Upper lobe of left lung (tissue), 6 donors: ENCODE measurements around the gene SLFN12L. TPM values are rescaled to one million over a fixed set of nuclear protein-coding genes. Genes with fewer than 3 reads are reported as not detected.
"Not testable (repeated sequence)": the region's sequence is repeated elsewhere in the genome, so short reads cannot be mapped to it uniquely, and the experiment has no call there.

Source experiments
- ATAC-seq, 2 donors: fragments of 200-7000 bp; cut with Tn5 transposase; one replicate each; pipeline ENCODE4 v1.9.1; 2022; ENCODE audit warnings: mild to moderate bottlenecking in 2 of 2, moderate library complexity in 2 of 2; ENCODE audit not compliant: low FRiP score in 2 of 2
- DNase-seq, 2 donors: peaks; one replicate each; pipeline ENCODE4 v3.0.0-alpha.2; 2019 to 2020
- H3K27ac ChIP-seq, 4 donors: fragments of 200-600 bp; sonication (generic); one replicate each; pipeline ENCODE4 v1.5.1; 2016 to 2019
- H3K27me3 ChIP-seq, 4 donors: fragments of 200-600 bp; sonication (generic); one replicate each; pipeline ENCODE4 v1.5.1; 2017 to 2019
- H3K36me3 ChIP-seq, 4 donors: fragments of 200-600 bp; sonication (generic); one replicate each; pipeline ENCODE4 v1.5.1; 2016 to 2019
- H3K4me1 ChIP-seq, 4 donors: fragments of 200-600 bp; sonication (generic); one replicate each; pipeline ENCODE4 v1.5.1; 2018 to 2019
- H3K4me3 ChIP-seq, 4 donors: fragments of 200-600 bp; sonication (generic); one replicate each; pipeline ENCODE4 v1.5.1; 2017 to 2019; ENCODE audit warnings: mild to moderate bottlenecking in 2 of 4, moderate library complexity in 1 of 4
- H3K9me3 ChIP-seq, 4 donors: fragments of 200-600 bp; sonication (generic); one replicate each; pipeline ENCODE4 v1.5.1; 2018 to 2019
- CTCF ChIP-seq, 6 experiments: fragments of 450-650 bp in 4 of 6; fragments of 200-600 bp in 2 of 6; sonication (generic) in 2 of 6; IDR thresholded peaks; one replicate each; pipeline ENCODE4 v1.5.1; 2016 to 2019; ENCODE audit warnings: antibody characterized with exemption in 6 of 6
- EP300 ChIP-seq, 4 donors: sonication (generic); formaldehyde crosslinking; IDR thresholded peaks; one replicate each; pipeline ENCODE4 v1.5.1; 2017; ENCODE audit warnings: antibody characterized with exemption in 4 of 4, control low read depth in 2 of 4
- POLR2A ChIP-seq, 4 donors: fragments of 450-650 bp; IDR thresholded peaks; one replicate each; pipeline ENCODE4 v1.5.1; 2016 to 2017; ENCODE audit warnings: antibody characterized with exemption in 4 of 4, mild to moderate bottlenecking in 2 of 4
- POLR2AphosphoS5 ChIP-seq, 2 donors: sonication (generic); formaldehyde crosslinking; IDR thresholded peaks; one replicate each; pipeline ENCODE4 v1.5.1; 2017; ENCODE audit warnings: antibody characterized with exemption in 2 of 2
- whole genome bisulfite sequencing, 2 donors: methylation state at CpG; one replicate each; pipeline ENCODE4 v1.1.5; 2017 to 2018; 5-methylcytosine and 5-hydroxymethylcytosine counted together
- total RNA-seq, 6 donors: library from RNA; depleted of rRNA in 4 of 6; stranded (reverse); fragments of >200 nt in 4 of 6; gene quantifications; one replicate each; pipeline versions ENCODE4 v1.1.0 to v1.2.1, GENCODE V29; 2016 to 2021
- donor health status: DM: no; HTN: no; CAD: no; lungs with moderate emphysema.
- donor health status: DM: no; HTN: yes; CAD: no; lungs with severe emphysema.

The SLFN12L gene
- total RNA-seq, 6 donors from 2014 or later, result 2.5 to 26.2 (median 5.9) TPM

DNA sequence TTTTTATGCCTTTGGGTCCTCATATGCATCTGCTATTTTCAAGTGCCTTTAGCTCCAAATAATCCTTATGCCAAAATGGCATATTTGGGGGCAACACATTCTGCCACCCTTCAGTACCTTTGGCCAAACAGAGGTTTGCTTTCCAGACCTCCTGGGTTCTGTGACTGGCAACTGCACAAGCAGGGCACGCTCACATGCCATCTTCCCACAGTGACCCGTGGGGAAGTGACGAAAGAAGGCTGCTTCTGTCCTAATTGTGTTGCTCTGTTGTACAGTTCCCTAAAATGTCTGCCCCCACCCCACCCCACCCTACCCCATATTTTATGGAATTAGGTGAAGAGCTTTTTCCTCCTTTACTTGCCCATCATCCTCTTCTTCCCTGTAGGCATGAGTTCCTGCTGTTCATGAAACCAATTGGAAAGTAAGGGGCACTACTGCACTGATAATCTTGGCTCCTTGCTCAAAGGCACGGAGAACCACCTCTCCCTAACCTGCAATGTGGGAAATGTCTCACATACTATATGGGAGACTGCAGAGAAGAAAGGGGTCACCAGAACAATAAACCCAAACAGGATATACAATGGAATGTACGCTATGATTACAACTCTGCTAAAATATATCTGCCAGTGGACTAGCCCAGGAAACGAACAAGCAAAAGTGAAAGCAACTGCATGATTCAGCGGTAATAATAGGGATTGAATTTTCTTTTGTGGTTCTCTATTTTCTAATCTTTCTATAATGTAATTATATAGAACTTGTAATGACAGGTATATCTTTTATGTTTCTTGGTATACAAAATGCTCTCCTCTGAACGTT, 3.3 kb upstream of the SLFN12L start:
- no peak for TF ChIP-seq EP300 (IDR thresholded peaks at IDR 0.05)
- DNase-seq (peak in 1 of 2 donors; percentile 79), ATAC-seq (peak; percentile 62 to 77)
- H3K27ac ChIP-seq, result peak overlapping the region; percentile 76 to 89 (median 86)
- no peaks in the 10 kb centered on the region for H3K27me3 ChIP-seq
- H3K4me3 ChIP-seq, result peak overlapping the region; percentile 29 to 47 (median 38)
- peaks cover 17 to 63% (median 40%) of the 10 kb centered on the region in 4 donors for H3K4me1 ChIP-seq
- no peaks in the 10 kb centered on the region for H3K9me3 ChIP-seq
- no peaks in the 10 kb centered on the region for H3K36me3 ChIP-seq
- WGBS, 2 donors, result 18 to 29% methylated on average over 8 of the region's 8 CpGs

- H3K27ac ChIP-seq, result peak overlapping the region in 3 of 4 donors; percentile 12 to 89 (median 87)
- ATAC-seq (no peak), DNase-seq (no peak)
- peaks cover 17 to 63% (median 40%) of the 10 kb centered on the region in 4 donors for H3K4me1 ChIP-seq
- H3K4me3 ChIP-seq, result no peak overlapping the region
- H3K27me3 ChIP-seq, result no peaks in the 10 kb centered on the region
- no peak for TF ChIP-seq POLR2A (IDR thresholded peaks at IDR 0.05)
- peak in 2 of 6 experiments; percentile 2 to 7 for TF ChIP-seq CTCF (IDR thresholded peaks at IDR 0.05)
- H3K9me3 ChIP-seq, result no peaks in the 10 kb centered on the region
- no peaks in the 10 kb centered on the region for H3K36me3 ChIP-seq
- 37 to 40% methylated on average over 5 of the region's 5 CpGs for WGBS, 2 donors
These were observed 2.2 kb upstream of the SLFN12L start for GRCh38 chr17:35539659-35540026.

DNA sequence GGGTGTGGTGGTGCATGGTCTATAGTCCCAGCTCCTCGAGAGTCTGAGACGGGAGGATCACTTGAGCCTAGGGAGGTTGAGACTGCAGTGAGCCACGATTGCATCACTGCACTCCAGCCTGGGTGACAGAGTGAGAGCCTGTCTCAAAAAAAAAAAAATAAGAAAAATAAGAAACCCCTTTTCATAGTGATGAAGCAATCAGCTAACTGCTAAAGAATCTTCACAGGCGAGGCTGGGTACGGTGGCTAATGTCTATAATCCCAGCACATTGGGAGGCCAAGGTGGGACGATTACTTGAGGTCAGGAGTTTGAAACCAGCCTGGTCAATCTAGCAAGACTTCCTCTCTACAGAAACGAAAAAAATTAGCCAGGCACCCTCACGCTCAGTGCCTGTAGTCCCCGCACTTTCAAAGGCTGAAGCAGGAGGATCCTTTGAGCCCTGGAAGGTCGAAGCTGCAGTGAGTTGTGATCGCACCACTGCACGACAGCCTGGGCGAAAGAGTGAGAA, 760 bp downstream of the SLFN12L start:
- no peaks in the 10 kb centered on the region for H3K27me3 ChIP-seq
- peak overlapping the region in 3 of 4 donors; percentile 10 to 31 (median 21) for H3K4me3 ChIP-seq
- no peaks in the 10 kb centered on the region for H3K9me3 ChIP-seq
- TF ChIP-seq POLR2A (IDR thresholded peaks at IDR 0.05), result no peak
- no peak for TF ChIP-seq EP300 (IDR thresholded peaks at IDR 0.05)
- no peak for TF ChIP-seq CTCF (IDR thresholded peaks at IDR 0.05)
- no peak for TF ChIP-seq POLR2AphosphoS5 (IDR thresholded peaks at IDR 0.05)
- WGBS, 2 donors, result 63 to 72% methylated on average over 13 of the region's 13 CpGs
- ATAC-seq (no peak), DNase-seq (no peak)
- H3K4me1 ChIP-seq, result peaks cover 17 to 48% (median 31%) of the 10 kb centered on the region in 4 donors
- H3K27ac ChIP-seq, result peak overlapping the region; percentile 37 to 72 (median 52)
- no peaks in the 10 kb centered on the region for H3K36me3 ChIP-seq

DNA sequence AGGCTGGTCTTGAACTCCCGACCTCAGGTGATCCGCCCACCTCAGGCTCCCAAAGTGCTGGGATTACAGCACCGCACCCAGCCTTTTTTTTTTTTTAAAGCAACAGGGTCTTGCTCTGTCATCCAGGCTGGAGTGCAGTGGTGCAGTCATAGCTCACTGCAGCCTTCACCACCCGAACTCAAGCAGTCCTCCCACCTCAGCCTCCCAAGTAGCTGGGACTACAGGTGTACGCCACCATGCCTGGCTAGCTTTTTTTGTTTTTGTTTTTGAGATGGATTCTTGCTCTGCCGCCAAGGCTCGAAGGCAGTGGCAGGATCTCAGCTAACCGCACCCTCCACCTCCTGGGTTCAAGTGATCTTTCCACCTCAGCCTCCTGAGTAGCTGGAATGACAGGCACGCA, 2.1 kb downstream of the SLFN12L start:
- H3K36me3 ChIP-seq, H3K9me3 ChIP-seq, DNase-seq, ATAC-seq, H3K27me3 ChIP-seq: not testable (repeated sequence)
- Histone ChIP-seq H3K27ac (peak overlapping the region in 2 of 4 donors; percentile 45 to 49), H3K4me1 (peaks cover 16 to 40% (median 23%) of the 10 kb centered on the region in 4 donors), H3K4me3 (peak overlapping the region in 3 of 4 donors; percentile 7 to 31 (median 12))
- 85 to 90% methylated on average over 9 of the region's 9 CpGs for WGBS, 2 donors

GRCh38 chr17:35534576-35535093, 2.8 kb downstream of the SLFN12L start:
- TF ChIP-seq EP300 (IDR thresholded peaks at IDR 0.05) (no peak), POLR2AphosphoS5 (IDR thresholded peaks at IDR 0.05) (no peak), POLR2A (IDR thresholded peaks at IDR 0.05) (no peak)
- Histone ChIP-seq H3K27me3 (no peaks in the 10 kb centered on the region), H3K4me3 (peak overlapping the region in 1 of 4 donors; percentile 3), H3K36me3 (no peaks in the 10 kb centered on the region), H3K27ac (peak overlapping the region in 1 of 4 donors; percentile 50), H3K9me3 (no peaks in the 10 kb centered on the region), H3K4me1 (peaks cover 10 to 32% (median 16%) of the 10 kb centered on the region in 4 donors)
- no peak for ATAC-seq
- DNase-seq, result no peak
- 68 to 75% methylated on average over 3 of the region's 3 CpGs for WGBS, 2 donors

GRCh38 chr17:35531160-35531559, 6.3 kb downstream of the SLFN12L start:
- Histone ChIP-seq H3K4me1 (peaks cover 0 to 3% (median 0%) of the 10 kb centered on the region in 4 donors), H3K4me3 (no peak overlapping the region)

More at GRCh38 chr17:35531160-35531559, 6.3 kb downstream of the SLFN12L start:
- no peaks in the 10 kb centered on the region for H3K9me3 ChIP-seq
- peak overlapping the region in 1 of 4 donors; percentile 33 for H3K27ac ChIP-seq
- no peak for TF ChIP-seq CTCF (IDR thresholded peaks at IDR 0.05)
- TF ChIP-seq EP300 (IDR thresholded peaks at IDR 0.05), result no peak
- TF ChIP-seq POLR2A (IDR thresholded peaks at IDR 0.05), result no peak
- TF ChIP-seq POLR2AphosphoS5 (IDR thresholded peaks at IDR 0.05), result no peak
- H3K36me3 ChIP-seq, result no peaks in the 10 kb centered on the region
- no peaks in the 10 kb centered on the region for H3K27me3 ChIP-seq
- WGBS, 2 donors, result 58 to 75% methylated on average over 1 of the region's 1 CpG
- ATAC-seq (no peak), DNase-seq (no peak)
